GM19025 (cell line): ENCODE results near the gene ZNF491.
"Not testable (repeated sequence)": the region's sequence is repeated elsewhere in the genome, so short reads cannot be mapped to it uniquely, and the experiment has no call there.

Experiments used
- ATAC-seq: cut with Tn5 transposase; IDR thresholded peaks from one replicate; pipeline ENCODE4 v1.9.1; 2021; ENCODE audit warnings: mild to moderate bottlenecking, low read depth, moderate library complexity; ENCODE audit not compliant: unreplicated experiment

Gene ZNF491

GRCh38 chr19:11798391-11799330, at the start of gene ZNF491:
Gene ZNF491, plus strand, starts transcription at chr19:11798523. Its CDS starts 7,431 bp downstream, at chr19:11805954.
- peak; percentile 81 for ATAC-seq

DNA sequence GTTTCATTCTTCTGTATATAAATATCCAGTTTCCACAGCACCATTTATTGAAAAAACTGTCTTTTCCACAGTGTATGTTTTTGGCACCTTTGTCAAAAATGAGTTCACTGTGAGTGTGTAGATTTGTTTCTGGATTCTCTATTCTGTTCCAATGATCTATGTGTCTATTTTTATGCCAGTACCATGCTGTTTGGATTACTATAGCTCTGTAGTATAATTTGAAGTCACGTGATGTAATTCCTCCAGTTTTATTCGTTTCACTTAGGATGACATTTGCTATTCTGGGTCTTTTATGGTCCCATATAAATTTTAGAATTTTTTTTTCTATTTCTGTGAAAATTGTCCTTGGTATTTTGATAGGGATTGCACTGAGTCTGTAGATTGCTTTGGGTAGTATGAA, 48.6 kb upstream of the ZNF491 start:
- no peak for ATAC-seq

- no peak for ATAC-seq
Measured at GRCh38 chr19:11752244-11752736, 46.0 kb upstream of the ZNF491 start.

DNA sequence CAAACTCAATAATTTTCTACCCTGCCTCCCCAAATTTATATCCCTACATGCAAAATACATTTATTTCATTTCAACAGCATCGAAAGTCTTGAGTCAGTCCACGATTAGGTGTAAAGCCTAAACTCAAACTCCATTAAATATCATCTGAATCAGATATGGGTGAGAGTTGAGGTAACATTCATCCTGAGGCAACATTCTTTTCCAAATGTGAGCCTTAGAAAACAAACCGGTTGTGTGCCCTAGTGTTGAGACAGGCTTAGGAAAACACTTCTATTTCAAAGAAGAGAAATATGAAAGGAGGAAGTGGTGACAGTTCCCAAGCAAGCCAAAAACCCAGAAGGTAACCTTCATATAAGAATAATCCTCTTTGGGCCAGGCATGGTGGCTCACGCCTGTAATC, 43.7 kb upstream of the ZNF491 start:
- no peak for ATAC-seq

GRCh38 chr19:11756965-11757364, 41.4 kb upstream of the ZNF491 start:
- no peak for ATAC-seq

DNA sequence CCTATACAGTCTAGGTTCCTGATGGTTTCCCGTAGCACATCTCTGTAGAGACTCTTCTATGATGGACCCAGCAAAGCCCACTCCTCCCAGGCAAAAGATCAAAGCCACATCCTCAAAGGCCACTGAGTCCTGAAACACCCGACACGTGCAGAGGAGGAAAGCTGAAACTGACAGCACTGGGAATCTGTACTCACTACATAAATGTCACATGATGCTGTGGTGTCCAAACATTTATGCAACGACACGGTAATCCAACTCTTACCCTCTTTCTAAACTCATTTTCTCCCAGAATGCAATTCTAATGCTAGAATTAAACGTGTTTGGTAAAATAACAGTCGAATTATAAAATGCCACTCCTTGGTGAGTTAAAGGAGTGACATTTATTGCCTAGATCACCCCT, 38.5 kb upstream of the ZNF491 start:
- no peak for ATAC-seq

- ATAC-seq = no peak
Measured at GRCh38 chr19:11763117-11763516, 35.2 kb upstream of the ZNF491 start.

DNA sequence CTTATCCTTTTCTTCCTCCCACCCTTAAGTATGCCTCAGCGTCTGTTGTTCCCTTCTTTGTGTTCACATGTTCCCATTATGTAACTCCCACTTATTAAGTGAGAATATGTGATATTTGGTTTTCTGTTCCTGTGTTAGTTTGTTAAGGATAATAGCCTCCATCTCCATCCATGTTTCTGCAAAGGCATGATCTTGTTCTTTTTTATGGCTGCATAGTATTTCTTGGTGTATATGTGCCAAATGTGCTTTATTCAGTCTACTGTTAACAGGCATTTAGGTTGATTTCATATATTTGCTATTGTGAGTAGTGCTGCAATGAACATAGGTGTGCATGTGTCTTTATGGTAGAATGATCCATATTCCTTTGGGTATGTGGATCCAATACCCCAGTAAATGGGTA, 34.7 kb upstream of the ZNF491 start:
- no peak for ATAC-seq

- peak; percentile 90 for ATAC-seq
Measured at GRCh38 chr19:11766597-11767591, 31.4 kb upstream of the ZNF491 start, which contains the start of gene ZNF441. Gene ZNF441, plus strand, starts transcription at chr19:11767000. Its CDS starts 194 bp downstream, at chr19:11767194.

- ATAC-seq = peak; percentile 30
Measured at GRCh38 chr19:11767633-11768133, 30.6 kb upstream of the ZNF491 start.

- no peak for ATAC-seq
Measured at GRCh38 chr19:11769995-11770394, 28.3 kb upstream of the ZNF491 start.

GRCh38 chr19:11771520-11771919, 26.8 kb upstream of the ZNF491 start:
- not testable (repeated sequence) for ATAC-seq

- ATAC-seq = not testable (repeated sequence)
Measured at GRCh38 chr19:11776669-11777068, 21.7 kb upstream of the ZNF491 start.

GRCh38 chr19:11780431-11781020, 17.8 kb upstream of the ZNF491 start:
- ATAC-seq = no peak

DNA sequence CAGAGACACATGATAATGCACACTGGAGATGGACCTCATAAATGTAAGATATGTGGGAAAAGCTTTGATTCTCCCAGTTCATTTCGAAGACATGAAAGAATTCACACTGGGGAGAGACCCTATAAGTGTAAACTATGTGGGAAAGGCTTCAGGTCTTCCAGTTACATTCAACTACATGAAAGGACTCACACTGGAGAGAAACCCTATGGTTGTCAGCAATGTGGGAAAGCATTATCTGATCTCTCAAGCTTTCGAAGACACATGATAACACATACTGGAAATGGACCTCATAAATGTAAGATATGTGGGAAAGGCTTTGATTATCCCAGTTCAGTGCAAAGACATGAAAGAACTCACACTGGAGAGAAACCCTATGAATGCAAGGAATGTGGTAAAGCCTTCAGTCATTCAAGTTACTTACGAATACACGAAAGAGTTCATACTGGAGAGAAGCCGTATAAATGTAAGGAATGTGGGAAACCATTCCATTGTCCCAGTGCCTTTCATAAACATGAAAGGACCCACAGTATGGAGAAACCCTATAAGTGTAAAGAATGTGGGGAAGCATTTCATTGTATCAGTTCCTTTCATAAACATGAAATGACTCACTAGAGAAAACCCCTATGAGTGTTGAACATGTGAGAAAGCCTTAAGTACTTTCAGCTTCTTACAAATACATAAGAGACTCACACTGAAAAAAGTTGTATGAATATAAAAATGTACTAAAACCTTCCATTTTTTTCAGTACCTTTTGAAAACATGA, 16.8 kb upstream of the ZNF491 start:
- ATAC-seq = no peak

DNA sequence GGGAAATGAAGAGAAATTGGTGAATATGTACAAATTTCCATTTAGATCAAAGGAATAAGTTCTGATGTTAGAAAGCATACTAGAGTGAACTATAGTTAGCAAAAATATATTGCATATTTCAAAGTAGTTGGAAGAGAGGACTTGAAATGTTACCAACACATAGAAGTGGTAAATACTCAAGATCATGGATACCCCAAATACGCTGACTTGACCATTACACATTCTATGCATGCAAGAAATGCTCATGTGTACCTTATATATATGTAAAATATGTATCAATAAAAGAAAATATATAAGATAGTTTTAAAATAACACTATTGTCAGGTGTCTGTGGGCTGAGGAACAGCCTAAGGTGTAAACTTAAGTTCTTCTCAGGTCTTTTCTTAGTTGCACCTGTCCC, 14.6 kb upstream of the ZNF491 start:
- ATAC-seq = no peak

- ATAC-seq = no peak
Measured at GRCh38 chr19:11784356-11784755, 14.0 kb upstream of the ZNF491 start.

DNA sequence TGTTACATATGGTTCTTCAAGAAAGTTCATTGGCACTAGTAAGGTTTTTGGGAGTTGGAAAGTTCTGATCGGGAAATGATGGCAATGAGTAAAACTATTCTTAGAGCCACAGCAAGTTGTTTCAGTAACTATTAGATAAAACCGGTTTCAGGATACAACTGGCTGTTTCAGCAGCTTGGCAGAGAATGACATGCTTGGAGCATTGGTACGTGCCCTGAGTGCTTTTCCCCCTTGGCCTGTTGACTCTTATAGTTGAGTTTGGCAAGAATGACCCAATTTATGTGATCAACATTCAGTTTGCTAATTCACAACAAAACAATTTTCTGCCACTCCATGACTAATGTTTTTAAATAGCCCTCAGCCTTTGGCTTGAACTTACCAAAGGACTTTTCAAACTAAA, 10.8 kb upstream of the ZNF491 start:
- ATAC-seq = no peak

DNA sequence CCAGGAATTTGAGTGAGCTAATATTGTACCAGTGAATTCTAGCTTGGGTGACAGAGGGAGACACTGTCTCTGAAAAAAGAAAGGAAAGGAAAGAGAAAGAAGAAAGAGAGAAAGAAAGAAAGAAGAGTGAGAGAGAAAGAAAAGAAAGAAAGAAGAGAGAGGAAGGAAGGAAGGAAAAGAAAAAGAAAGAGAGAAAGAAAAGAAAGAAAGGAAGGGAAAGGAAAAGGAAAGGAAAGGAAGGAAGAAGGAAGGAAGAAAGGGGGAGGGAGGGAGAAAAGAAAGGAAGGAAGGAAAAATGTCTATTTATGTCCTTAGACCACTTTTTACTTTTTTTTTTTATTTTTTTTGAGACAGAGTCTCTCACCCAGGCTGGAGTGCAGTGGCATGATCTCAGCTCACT, 5.4 kb upstream of the ZNF491 start:
- no peak for ATAC-seq
